ENCODE results near the gene PSMD14.
"Not testable (repeated sequence)": the region's sequence is repeated elsewhere in the genome, so short reads cannot be mapped to it uniquely, and the experiment has no call there.

Gene PSMD14

DNA sequence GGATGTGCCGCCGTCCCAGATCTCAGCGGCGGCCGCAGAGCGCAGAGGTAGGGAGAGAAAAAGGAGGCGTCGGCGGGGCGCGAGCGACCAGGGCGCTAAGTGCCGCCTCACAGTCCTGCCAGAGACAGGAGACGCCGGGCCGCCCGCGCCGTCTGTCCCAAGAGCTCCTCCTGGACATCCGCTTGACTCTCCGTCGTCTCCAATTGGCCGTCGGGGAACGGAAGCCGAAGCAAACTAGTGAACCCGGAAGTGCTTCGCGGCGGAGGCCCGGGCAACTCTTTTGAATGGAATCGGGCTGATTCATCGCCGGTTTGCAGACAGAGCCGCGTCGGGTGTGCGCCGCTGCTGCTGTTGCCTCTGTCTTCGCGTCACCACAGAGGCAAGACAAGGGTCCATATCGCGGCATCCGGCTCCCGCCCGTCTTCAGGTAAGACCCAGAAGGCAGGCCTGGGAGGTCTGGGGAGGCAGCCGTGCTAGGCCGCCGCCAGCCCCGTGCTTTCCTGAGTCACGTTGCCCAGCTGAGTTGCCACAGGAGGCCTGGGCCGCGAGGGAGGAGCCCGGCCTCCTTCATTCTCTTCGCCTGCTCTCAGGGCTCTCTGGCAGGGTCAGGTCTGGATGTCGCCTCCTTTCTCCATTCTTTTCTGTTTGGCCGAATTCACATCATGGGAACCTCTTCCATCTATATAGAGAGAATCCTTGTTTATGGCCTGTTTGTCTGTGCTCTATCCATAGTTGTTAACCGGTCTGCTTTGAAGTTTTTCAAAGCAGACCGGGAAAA is at the start of gene PSMD14:
Gene PSMD14 (plus strand): TSS at position 248 of the 778 bp plus-strand sequence. CDS start 10,401 bp downstream, outside the sequence.
- peak within 1 kb of the TSS; percentile 95 for H3K4me3 ChIP-seq (ENCODE audit: insufficient read length, low read depth)
- H3K9me3 ChIP-seq (ENCODE audit: insufficient read depth, low read length), result no peaks in the 10 kb centered on the region
- no peak for TF ChIP-seq ZNF274 (IDR thresholded peaks at IDR 0.05; ENCODE audit: low read depth, low read length)
- no peak for TF ChIP-seq SUZ12 (IDR thresholded peaks at IDR 0.05; ENCODE audit: extremely low read depth, insufficient read depth, insufficient read length)
- peak within 1 kb of the TSS; percentile 95 for H3K9ac ChIP-seq (ENCODE audit: insufficient read length, low read depth)
- peak; percentile 91 for DNase-seq (ENCODE audit: low read depth, low spot score)
- H3K36me3 ChIP-seq (ENCODE audit: insufficient read depth, insufficient read length, low read length), result peaks cover 9% of the 10 kb centered on the region
- H3K4me1 ChIP-seq (ENCODE audit: insufficient read depth, insufficient read length), result no peaks in the 10 kb centered on the region
- H3K27me3 ChIP-seq (ENCODE audit: insufficient read depth, insufficient read length), result no peaks in the 10 kb centered on the region

DNA sequence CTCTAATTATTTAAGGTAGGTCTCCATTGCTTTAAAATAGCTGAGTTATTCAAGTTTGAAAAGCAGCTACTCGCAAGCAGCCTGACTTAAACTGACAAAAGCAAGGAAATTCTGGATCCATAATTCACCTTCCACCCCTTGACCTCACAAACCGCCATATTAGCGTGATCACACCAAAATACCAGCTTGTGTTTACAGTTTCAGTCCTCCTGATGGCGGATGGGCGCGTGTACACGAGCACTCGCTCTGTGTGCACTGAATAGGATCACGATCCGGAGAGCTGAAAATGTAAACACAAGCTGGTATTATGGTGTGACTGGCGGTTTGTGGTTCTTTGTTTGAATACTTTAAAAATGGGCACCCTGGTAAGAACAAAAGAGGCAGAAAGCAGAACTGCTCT is 42.4 kb upstream of the PSMD14 start:
- Histone ChIP-seq H3K4me3 (ENCODE audit: insufficient read length, low read depth) (no peak overlapping the region), H3K4me1 (ENCODE audit: insufficient read depth, insufficient read length) (no peaks in the 10 kb centered on the region), H3K9me3 (ENCODE audit: insufficient read depth, low read length) (no peaks in the 10 kb centered on the region), H3K9ac (ENCODE audit: insufficient read length, low read depth) (no peak overlapping the region), H3K36me3 (ENCODE audit: insufficient read depth, insufficient read length, low read length) (no peaks in the 10 kb centered on the region), H3K27me3 (ENCODE audit: insufficient read depth, insufficient read length) (no peaks in the 10 kb centered on the region)
- TF ChIP-seq SUZ12 (IDR thresholded peaks at IDR 0.05; ENCODE audit: extremely low read depth, insufficient read depth, insufficient read length) (no peak), ZNF274 (IDR thresholded peaks at IDR 0.05; ENCODE audit: low read depth, low read length) (no peak), YY1 (IDR thresholded peaks at IDR 0.05; ENCODE audit: insufficient read depth, insufficient read length) (no peak)
- no peak for DNase-seq (ENCODE audit: low read depth, low spot score)

DNA sequence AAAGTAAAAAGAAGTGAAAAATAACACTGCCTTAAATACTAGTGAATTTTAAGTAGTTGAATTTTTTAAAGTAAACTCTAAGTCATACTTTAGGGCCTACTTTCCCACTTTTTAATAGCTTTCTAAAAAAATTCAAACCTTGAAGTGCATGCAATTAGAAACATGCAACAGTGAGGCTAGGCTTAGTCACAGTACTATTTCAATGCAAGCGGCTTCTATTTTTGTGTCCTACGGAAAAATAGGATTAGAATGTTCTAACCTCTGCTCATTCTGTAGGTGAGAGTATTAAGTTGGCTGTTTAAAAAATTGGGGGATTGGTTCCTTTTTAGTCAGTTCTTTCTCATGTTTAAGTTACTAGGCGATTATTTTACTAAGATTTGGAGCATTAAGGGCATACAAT is 39.1 kb upstream of the PSMD14 start:
- Histone ChIP-seq H3K4me3 (ENCODE audit: insufficient read length, low read depth) (no peak overlapping the region), H3K4me1 (ENCODE audit: insufficient read depth, insufficient read length) (no peaks in the 10 kb centered on the region), H3K9ac (ENCODE audit: insufficient read length, low read depth) (no peak overlapping the region), H3K27me3 (ENCODE audit: insufficient read depth, insufficient read length) (no peaks in the 10 kb centered on the region), H3K36me3 (ENCODE audit: insufficient read depth, insufficient read length, low read length) (no peaks in the 10 kb centered on the region), H3K9me3 (ENCODE audit: insufficient read depth, low read length) (no peaks in the 10 kb centered on the region)
- TF ChIP-seq SUZ12 (IDR thresholded peaks at IDR 0.05; ENCODE audit: extremely low read depth, insufficient read depth, insufficient read length) (no peak), ZNF274 (IDR thresholded peaks at IDR 0.05; ENCODE audit: low read depth, low read length) (no peak), YY1 (IDR thresholded peaks at IDR 0.05; ENCODE audit: insufficient read depth, insufficient read length) (no peak)
- no peak for DNase-seq (ENCODE audit: low read depth, low spot score)

DNA sequence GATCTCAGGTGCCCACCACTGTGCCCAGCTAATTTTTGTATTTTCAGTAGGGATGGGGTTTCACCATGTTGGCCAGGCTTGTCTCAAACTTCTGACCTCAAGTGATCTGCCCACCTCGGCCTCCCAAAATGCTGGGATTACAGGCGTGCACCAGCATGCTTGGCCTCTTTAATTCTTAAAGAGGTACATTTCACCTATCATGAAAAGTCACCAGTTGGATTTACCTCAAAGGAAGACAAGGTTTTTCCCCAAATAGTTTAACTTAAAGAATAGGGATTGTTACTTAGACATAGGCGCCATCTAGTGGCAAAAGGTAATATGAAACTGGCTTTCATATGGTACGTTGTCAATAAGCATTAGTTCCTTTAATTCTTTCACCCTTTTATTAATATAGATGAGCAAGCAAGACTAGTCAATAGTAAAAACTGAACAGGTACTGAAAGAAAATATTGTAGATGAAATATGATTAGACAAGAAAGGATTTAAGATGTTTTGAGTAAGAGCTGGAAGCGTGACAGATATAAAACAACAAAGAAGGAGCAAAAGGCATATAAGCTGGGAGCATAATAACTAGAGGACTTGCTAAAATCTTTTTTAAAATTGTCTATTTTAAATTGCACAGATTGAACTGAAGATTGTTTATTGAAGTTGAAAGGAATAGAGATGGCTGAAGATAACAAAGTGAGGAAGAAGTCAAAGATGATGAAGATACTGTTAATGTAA is 35.0 kb upstream of the PSMD14 start:
- peak; percentile 52 for DNase-seq (ENCODE audit: low read depth, low spot score)
- no peak for TF ChIP-seq SUZ12 (IDR thresholded peaks at IDR 0.05; ENCODE audit: extremely low read depth, insufficient read depth, insufficient read length)
- TF ChIP-seq ZNF274 (IDR thresholded peaks at IDR 0.05; ENCODE audit: low read depth, low read length), result no peak
- TF ChIP-seq YY1 (IDR thresholded peaks at IDR 0.05; ENCODE audit: insufficient read depth, insufficient read length), result no peak
- H3K9me3 ChIP-seq (ENCODE audit: insufficient read depth, low read length), result no peaks in the 10 kb centered on the region
- H3K36me3 ChIP-seq (ENCODE audit: insufficient read depth, insufficient read length, low read length), result no peaks in the 10 kb centered on the region
- no peaks in the 10 kb centered on the region for H3K27me3 ChIP-seq (ENCODE audit: insufficient read depth, insufficient read length)
- no peaks in the 10 kb centered on the region for H3K4me1 ChIP-seq (ENCODE audit: insufficient read depth, insufficient read length)
- H3K9ac ChIP-seq (ENCODE audit: insufficient read length, low read depth), result no peak overlapping the region
- H3K4me3 ChIP-seq (ENCODE audit: insufficient read length, low read depth), result no peak overlapping the region

DNA sequence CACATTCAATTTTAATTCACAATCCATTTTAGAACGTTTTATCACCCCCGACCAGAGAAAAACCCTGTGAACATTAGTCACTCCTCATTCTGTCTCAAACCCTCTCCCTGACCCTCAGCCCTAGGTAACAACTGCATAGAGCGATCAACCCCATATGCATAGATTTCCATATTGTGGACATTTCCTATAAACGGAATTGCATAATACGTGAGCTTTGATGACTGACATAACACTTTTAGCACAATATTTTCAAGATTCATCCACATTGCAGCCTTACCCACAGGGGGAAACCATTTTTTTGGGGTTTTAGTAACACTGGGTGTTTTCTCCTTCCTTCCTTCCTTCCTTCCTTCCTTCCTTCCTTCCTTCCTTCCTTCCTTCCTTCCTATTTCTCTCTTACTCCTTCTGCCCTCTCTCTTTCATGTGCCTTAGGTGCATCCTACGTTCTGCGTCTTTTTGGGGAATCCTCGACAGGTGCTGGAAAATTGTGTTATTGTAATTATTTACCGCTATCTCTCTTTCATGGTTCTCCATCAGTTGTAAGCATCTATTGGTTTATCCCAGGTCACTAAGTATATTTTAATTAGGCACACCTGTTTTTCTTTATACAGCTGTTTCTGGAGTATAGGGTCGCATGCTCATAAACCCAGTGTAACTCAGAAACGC is 29.5 kb upstream of the PSMD14 start:
- H3K9ac ChIP-seq (ENCODE audit: insufficient read length, low read depth); H3K9me3 ChIP-seq (ENCODE audit: insufficient read depth, low read length); DNase-seq (ENCODE audit: low read depth, low spot score); H3K4me1 ChIP-seq (ENCODE audit: insufficient read depth, insufficient read length); H3K27me3 ChIP-seq (ENCODE audit: insufficient read depth, insufficient read length); H3K36me3 ChIP-seq (ENCODE audit: insufficient read depth, insufficient read length, low read length); H3K4me3 ChIP-seq (ENCODE audit: insufficient read length, low read depth): not testable (repeated sequence)

DNA sequence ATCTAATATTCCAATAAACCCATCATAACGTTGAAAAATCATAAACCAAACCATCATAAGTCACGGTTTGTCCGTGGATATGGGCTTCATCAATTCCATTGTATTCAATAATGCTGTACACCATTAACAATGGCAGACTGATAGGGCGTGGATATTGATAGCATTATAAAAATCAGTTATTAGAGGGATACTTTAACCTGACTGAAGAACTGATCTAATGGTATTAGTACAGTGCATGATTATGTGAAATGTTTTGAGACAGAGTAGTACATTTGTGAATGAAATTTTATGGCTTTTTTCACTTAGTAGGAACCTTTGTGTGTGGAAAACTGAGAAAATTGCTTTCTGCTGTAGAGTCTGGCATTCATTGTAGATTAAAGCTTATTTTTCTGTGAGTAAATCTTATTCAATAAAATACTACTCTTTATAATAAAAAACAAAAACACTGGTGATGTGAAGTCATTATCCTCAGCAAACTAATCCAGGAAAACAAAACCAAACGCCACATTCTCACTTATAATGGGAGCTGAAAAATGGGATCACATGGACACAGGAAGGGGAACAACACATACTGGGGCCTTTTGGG is 28.9 kb upstream of the PSMD14 start:
- DNase-seq (ENCODE audit: low read depth, low spot score); H3K4me3 ChIP-seq (ENCODE audit: insufficient read length, low read depth); H3K9ac ChIP-seq (ENCODE audit: insufficient read length, low read depth); H3K27me3 ChIP-seq (ENCODE audit: insufficient read depth, insufficient read length); H3K36me3 ChIP-seq (ENCODE audit: insufficient read depth, insufficient read length, low read length); H3K9me3 ChIP-seq (ENCODE audit: insufficient read depth, low read length); H3K4me1 ChIP-seq (ENCODE audit: insufficient read depth, insufficient read length): not testable (repeated sequence)

DNA sequence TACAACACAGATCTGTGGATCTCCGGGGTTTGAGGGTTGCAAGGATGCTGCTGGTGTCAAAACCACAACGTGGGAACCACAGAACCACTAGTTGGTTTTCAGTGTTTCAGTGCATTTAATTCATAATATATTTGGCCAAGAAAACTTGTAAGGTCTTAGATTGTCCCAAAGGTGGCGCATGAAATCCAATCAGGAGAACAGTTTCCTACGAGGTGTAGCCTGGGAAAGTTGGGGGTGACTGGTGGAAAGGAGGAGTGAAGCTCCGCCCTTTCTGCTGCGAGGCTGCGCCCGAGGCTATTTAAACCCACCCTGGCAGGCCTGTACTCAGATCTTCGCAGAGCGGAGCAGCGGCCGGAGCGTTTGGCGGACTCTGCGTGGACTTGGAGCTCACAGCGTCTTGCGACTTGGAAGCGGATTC is 27.3 kb upstream of the PSMD14 start:
- H3K4me3 ChIP-seq (ENCODE audit: insufficient read length, low read depth); H3K36me3 ChIP-seq (ENCODE audit: insufficient read depth, insufficient read length, low read length); H3K9ac ChIP-seq (ENCODE audit: insufficient read length, low read depth); H3K9me3 ChIP-seq (ENCODE audit: insufficient read depth, low read length); H3K27me3 ChIP-seq (ENCODE audit: insufficient read depth, insufficient read length); H3K4me1 ChIP-seq (ENCODE audit: insufficient read depth, insufficient read length): not testable (repeated sequence)
- DNase-seq (ENCODE audit: low read depth, low spot score), result peak; percentile 15

DNA sequence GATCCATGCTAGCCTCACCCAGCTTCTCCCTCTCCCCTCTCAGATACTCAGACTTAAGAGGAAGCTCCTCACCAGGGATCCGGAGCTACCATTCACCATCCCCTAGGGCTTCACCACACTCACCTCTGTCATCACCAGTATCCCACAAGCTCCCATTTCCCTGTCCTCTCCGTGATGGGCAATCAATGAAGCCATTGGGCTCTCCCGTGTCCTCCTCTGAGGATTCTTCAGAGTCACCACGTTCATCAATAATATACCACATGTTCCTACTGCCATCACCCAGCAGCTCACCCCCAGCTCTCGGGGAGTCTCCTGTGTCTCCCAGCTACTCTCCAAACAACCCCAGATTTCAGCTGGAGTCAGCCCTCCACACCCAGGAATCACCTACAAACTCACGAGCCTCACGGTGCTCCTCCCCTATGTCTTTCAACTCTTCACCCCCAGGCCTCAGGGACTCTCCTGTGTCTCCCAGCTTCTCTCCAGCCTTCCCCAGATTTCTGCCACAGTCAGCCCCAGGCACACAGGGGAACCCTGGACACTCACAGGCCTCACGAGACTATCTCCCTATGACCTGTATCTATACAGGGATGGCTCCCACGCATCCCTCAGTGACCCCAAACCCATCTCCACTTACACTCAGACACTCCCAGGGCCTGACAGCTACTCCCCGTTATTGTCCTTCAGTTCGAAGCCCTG is 26.5 kb upstream of the PSMD14 start:
- H3K9ac ChIP-seq (ENCODE audit: insufficient read length, low read depth); H3K4me3 ChIP-seq (ENCODE audit: insufficient read length, low read depth): not testable (repeated sequence)

DNA sequence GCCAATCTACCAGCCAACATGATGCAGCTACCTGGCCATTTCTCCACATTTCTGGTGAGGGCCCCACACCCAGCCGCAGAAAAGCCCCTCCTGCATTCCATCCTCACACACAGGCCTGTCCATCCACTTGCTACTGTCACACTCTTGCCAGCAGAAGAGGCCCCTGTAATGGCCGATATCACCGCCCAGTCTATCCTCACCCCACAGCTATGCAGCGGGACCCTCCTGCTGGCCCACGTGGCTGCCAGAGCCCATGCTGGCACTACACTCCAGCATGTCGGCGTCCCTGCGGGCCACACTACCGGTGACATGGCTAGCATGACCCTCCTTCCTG is 25.9 kb upstream of the PSMD14 start:
- H3K27me3 ChIP-seq (ENCODE audit: insufficient read depth, insufficient read length); DNase-seq (ENCODE audit: low read depth, low spot score); H3K9ac ChIP-seq (ENCODE audit: insufficient read length, low read depth); H3K4me3 ChIP-seq (ENCODE audit: insufficient read length, low read depth); H3K36me3 ChIP-seq (ENCODE audit: insufficient read depth, insufficient read length, low read length); H3K9me3 ChIP-seq (ENCODE audit: insufficient read depth, low read length); H3K4me1 ChIP-seq (ENCODE audit: insufficient read depth, insufficient read length): not testable (repeated sequence)

More for the DNA sequence above, 26.5 kb upstream of the PSMD14 start:
- not testable (repeated sequence) for DNase-seq (ENCODE audit: low read depth, low spot score); H3K27me3 ChIP-seq (ENCODE audit: insufficient read depth, insufficient read length); H3K4me1 ChIP-seq (ENCODE audit: insufficient read depth, insufficient read length); H3K9me3 ChIP-seq (ENCODE audit: insufficient read depth, low read length); H3K36me3 ChIP-seq (ENCODE audit: insufficient read depth, insufficient read length, low read length)

Data from NT2/D1 (cell line).